HG02870 (cell line): ENCODE data around the gene TMCC2.
"Not testable (repeated sequence)": the region's sequence is repeated elsewhere in the genome, so short reads cannot be mapped to it uniquely, and the experiment has no call there.

Experiments used
- ATAC-seq: cut with Tn5 transposase; IDR thresholded peaks from one replicate; pipeline ENCODE4 v1.9.1; 2021; ENCODE audit warnings: mild to moderate bottlenecking, moderate library complexity; ENCODE audit not compliant: unreplicated experiment

TMCC2 gene

GRCh38 chr1:205227584-205228013 is at the start of gene TMCC2:
TSS of gene TMCC2 (plus strand) at chr1:205227946. CDS start at chr1:205228565, 619 bp downstream.
- ATAC-seq, result peak; percentile 77

GRCh38 chr1:205179842-205180241 is 47.9 kb upstream of the TMCC2 start:
- no peak for ATAC-seq

DNA sequence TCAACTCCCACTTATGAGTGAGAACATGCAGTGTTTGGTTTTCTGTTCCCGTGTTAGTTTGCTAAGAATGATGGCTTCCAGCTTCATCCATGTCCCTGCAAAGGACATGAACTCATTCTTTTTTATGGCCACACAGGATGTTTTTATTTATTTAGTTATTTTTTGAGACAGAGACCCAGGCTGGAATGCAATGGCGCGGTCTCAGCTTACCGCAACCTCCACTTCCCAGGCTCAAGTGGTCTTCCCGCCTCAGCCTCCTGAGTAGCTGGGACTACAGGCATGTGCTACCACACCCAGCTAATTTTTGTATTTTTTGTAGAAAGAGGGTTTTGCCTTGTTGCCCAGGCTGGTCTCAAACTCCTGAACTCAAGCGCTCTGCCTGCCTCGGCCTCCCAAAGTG is 47.4 kb upstream of the TMCC2 start:
- ATAC-seq, result not testable (repeated sequence)

GRCh38 chr1:205182930-205183329 is 44.8 kb upstream of the TMCC2 start:
- ATAC-seq, result no peak

- no peak for ATAC-seq
Observed at GRCh38 chr1:205183676-205184335, 43.9 kb upstream of the TMCC2 start.

GRCh38 chr1:205186191-205186590 is 41.6 kb upstream of the TMCC2 start:
- ATAC-seq, result no peak

DNA sequence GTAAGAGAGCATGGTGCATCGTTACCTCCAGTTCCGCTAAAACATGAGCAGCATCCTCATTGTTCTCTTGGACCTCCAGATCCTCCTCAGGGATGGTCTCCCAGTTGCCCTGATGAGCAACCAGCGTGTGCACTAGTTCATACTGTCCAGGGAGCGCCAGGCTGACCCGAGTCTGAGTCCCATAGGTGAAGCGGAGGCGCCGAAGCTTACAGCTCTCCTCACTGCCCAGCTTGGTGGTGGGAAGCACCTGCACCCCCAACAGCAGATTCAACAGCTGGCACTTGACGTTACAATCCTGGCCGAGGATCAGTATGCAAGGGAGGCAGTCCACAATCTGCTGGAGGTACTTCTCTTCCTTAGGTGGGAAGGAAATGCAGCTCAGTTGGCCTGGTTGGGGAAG is 40.3 kb upstream of the TMCC2 start:
- no peak for ATAC-seq

DNA sequence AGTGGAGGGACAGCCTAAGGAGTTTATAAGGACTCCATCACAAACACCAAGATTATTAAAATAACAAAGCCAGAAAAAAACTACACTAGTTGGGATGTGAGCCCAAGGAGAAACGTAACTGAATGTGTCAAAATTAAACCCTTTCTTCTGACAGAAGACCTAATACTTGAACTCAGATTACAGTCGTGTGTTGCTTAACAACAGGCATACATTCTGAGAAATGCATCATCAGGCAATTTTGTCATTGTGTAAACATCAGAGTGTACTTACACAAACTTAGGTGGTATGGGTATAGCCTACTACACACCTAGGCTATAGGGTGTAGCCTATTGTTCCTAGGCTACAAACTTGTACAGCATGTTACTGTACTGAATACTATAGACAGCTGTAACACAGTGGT is 39.6 kb upstream of the TMCC2 start:
- ATAC-seq, result no peak

DNA sequence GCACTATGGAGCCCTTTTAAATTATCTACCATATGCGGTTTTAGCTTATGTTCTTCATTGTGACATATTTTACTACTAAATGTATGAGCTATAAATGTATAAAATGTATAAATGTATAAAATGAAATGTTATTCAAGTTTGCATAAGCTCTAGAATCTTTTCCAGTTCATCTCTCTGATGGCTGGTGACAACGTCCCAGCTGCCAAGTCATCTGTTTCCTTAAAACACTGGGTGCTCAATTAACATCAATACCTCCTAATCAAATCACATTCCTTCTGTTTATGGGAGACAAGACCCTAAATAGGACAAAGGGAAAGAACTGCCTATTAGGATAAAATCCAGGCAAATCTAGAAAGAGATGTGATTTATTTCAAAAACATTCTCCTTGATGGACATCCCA is 39.1 kb upstream of the TMCC2 start:
- no peak for ATAC-seq

GRCh38 chr1:205189131-205189530 is 38.6 kb upstream of the TMCC2 start:
- ATAC-seq, result no peak

DNA sequence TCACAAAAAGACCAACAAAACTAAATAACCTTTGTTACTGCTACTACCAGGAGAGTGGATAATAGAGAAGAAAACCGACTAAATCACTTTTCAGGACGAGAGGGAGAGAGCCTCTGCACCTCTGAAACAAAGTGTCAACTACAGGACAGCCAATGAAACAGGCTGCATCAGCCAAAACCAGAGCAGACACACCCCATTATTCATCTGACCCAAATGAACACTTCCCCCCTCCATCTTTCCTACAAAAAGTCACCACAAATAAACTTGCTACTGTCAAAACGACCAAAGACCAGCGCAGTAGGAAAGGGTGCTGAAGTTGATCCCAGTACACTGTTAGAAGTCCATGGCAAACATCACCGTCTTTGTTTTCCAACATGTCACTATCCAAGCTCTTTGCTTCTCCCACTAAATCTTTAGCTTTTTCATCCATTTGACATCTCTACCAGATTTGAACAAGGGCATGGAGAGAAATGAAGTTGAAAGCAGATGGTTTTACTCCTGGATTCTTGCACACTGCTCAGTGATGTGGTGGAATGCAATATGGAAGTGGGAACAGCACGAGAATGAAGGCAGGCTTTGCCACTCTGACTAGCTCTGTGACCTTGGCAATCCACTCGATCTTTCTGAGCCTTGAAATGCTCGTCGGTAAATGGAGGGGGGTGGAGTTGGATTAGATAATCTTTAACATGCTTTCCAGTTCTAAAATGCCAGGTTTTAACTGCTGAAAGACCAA is 36.7 kb upstream of the TMCC2 start:
- ATAC-seq, result no peak

- no peak for ATAC-seq
Observed at GRCh38 chr1:205191622-205192021, 36.1 kb upstream of the TMCC2 start.

GRCh38 chr1:205192287-205192686 is 35.5 kb upstream of the TMCC2 start:
- no peak for ATAC-seq

DNA sequence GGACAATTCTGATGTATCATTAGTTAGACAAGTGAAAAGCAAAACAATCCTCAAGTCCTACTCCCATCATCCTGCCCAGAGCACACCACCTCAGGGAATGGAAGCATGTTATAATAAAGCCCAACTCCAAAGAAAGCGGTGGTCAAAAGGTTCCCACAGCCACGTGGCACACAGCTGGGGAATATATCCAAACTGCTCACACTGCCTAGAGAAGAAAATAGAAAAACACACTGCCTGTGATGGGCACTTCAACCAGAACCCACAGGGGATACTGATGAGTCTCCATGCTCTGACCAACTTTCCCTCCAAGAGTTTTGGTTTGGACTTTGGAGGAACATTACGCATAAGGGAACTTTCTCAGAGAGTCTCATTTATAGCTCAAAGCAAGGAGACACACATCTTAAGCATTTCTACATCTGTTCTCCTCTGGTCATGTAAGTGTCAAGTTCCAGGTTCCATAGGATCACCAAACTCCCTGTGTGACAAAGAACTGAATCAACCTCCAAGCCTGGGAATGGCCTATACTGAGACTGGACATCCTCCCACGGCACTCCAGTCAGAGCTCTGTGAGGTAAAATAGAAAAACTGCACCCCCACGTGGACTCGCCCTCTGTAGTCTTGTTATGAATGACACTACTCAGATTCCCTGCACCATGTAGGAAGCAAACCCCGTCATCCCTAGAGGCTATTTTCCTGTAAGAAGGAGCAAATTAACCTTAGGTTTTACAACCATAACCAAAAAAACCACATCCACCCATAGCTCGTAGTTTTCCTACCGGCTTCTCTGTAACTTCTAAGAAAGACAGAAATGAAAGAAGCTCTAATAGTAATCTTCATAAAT is 28.4 kb upstream of the TMCC2 start:
- no peak for ATAC-seq

DNA sequence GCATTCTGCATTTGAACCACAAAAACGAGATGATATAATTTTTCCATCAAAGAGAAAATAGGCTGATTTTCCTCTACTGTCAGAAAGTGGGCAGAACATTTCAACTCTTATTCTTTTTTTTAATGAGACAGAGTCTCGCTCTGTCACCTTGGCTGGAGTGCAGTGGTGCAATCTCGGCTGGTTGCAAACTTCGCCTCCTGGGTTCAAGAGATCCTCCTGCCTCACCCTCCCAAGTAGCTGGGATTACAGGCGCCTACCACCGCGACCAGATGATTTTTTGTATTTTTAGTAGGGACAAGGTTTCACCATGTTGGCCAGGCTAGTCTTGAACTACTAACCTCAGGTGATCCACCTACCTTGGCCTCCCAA is 27.8 kb upstream of the TMCC2 start:
- ATAC-seq, result no peak

DNA sequence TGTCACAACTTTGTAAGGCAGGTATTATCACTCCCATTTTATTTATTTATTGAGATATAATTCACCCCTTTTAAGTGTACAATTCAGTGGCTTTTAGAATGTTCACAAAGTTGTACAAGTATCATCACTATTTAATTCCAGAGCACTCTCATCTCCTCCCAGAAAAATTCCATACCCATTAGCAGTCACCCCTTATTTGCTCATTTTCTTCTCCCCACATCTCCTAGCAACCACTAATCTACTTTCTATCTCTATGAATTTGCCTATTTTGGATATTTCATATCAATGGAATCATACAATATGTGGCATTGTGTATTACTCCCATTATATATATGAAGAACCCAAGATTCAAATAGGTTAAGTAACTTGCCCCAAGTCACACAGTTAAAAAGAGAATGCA is 23.2 kb upstream of the TMCC2 start:
- ATAC-seq, result no peak

DNA sequence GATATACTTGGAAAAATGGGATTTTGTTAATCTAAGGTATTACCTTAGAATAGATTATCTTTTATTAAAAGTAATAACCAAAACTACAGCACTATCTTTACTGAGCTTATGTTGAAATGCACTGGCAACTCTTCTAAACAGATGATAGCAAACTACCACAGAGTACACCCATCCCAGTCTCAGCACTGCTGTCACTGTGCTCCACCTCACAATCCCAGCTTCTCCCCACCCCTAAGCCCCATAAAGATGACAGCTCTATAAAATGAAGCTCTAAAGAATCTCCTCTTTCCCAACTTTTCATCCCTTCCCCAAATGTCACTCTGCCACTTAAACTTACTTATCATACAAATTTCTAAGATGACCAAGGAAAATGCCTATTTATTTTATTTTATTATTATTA is 22.7 kb upstream of the TMCC2 start:
- no peak for ATAC-seq

- ATAC-seq, result no peak
Observed at GRCh38 chr1:205208811-205209210, 18.9 kb upstream of the TMCC2 start.

DNA sequence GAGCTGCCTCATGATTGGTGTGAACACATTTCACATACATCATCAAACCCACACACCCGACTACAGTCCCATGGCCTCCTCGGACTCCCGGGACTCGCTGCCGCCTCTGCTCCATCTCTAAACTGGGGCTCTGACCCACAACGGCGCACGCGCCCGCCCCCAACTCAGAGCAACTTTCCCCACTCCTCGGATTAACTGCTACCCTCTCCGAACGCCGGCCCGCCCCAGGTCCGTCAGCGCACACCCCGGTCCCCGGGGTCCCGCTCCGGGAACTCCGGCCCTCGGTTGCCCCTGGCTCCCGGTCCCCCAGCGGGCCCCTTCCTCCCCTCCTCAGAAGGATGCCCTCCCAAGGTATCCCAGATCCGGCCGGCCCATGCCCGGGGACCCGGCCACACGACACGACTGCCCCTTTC is 17.0 kb upstream of the TMCC2 start:
- ATAC-seq, result no peak

GRCh38 chr1:205211169-205211838 is 16.4 kb upstream of the TMCC2 start, which contains the start of gene DSTYK:
TSS of gene DSTYK (minus strand) at chr1:205211702. CDS start at chr1:205211535, 167 bp downstream.
- ATAC-seq, result peak; percentile 86
